Hepatocyte (in vitro differentiated cells): ENCODE data around the gene MBLAC1. TPM values are rescaled to one million over a fixed set of nuclear protein-coding genes. Genes with fewer than 3 reads are reported as not detected.
"Not testable (repeated sequence)": the region's sequence is repeated elsewhere in the genome, so short reads cannot be mapped to it uniquely, and the experiment has no call there.

Source experiments
- DNase-seq: peaks from one replicate; pipeline ENCODE4 v3.0.0-alpha.2; 2016; ENCODE audit warnings: low spot score
- H2AFZ ChIP-seq: fragments of 200-600 bp; sonication (generic); 2 replicates; pipeline ENCODE4 v1.6.0; 2016; ENCODE audit warnings: antibody characterized with exemption, mild to moderate bottlenecking
- H3K27ac ChIP-seq: fragments of 200-600 bp; sonication (generic); 2 replicates; pipeline ENCODE4 v1.5.1; 2016; ENCODE audit warnings: mild to moderate bottlenecking
- H3K27me3 ChIP-seq: fragments of 200-600 bp; sonication (generic); 2 replicates; pipeline ENCODE4 v1.6.1; 2016
- H3K36me3 ChIP-seq: fragments of 200-600 bp; sonication (generic); replicated peaks from 2 replicates; pipeline ENCODE4 v1.5.1; 2016; ENCODE audit warnings: low read depth; ENCODE audit not compliant: insufficient read depth
- H3K4me1 ChIP-seq: fragments of 200-600 bp; sonication (generic); 2 replicates; pipeline ENCODE4 v1.5.1; 2016; ENCODE audit warnings: mild to moderate bottlenecking, moderate library complexity; ENCODE audit not compliant: insufficient read depth
- H3K4me2 ChIP-seq: fragments of 200-600 bp; sonication (generic); 2 replicates; pipeline ENCODE4 v1.6.0; 2016
- H3K4me3 ChIP-seq: fragments of 200-600 bp; sonication (generic); 2 replicates; pipeline ENCODE4 v1.5.1; 2016; ENCODE audit warnings: mild to moderate bottlenecking
- H3K79me2 ChIP-seq: fragments of 200-600 bp; sonication (generic); 2 replicates; pipeline ENCODE4 v1.6.0; 2017; ENCODE audit warnings: mild to moderate bottlenecking
- H3K9me2 ChIP-seq: fragments of 200-600 bp; sonication (generic); replicated peaks from 2 replicates; pipeline ENCODE4 v1.6.0; 2017; ENCODE audit warnings: mild to moderate bottlenecking; ENCODE audit not compliant: insufficient read depth
- H3K9me3 ChIP-seq: fragments of 200-600 bp; sonication (generic); 2 replicates; pipeline ENCODE4 v1.5.1; 2016; ENCODE audit warnings: low read depth, mild to moderate bottlenecking
- H4K20me1 ChIP-seq: fragments of 200-600 bp; sonication (generic); 2 replicates; pipeline ENCODE4 v1.6.0; 2016; ENCODE audit warnings: mild to moderate bottlenecking; ENCODE audit not compliant: insufficient read depth, poor library complexity, severe bottlenecking
- CTCF ChIP-seq: fragments of 200-600 bp; sonication (generic); IDR thresholded peaks from 2 replicates; pipeline ENCODE4 v1.5.1; 2016; ENCODE audit warnings: antibody characterized with exemption, mild to moderate bottlenecking; ENCODE audit not compliant: poor library complexity
- EZH2 ChIP-seq: fragments of 200-600 bp; sonication (generic); IDR thresholded peaks from 2 replicates; pipeline ENCODE4 v1.6.1; 2016; ENCODE audit warnings: antibody characterized with exemption, mild to moderate bottlenecking, borderline replicate concordance
- EZH2phosphoT487 ChIP-seq: fragments of 200-600 bp; sonication (generic); IDR thresholded peaks from one replicate; pipeline ENCODE4 v1.6.1; 2018; ENCODE audit warnings: antibody characterized with exemption, mild to moderate bottlenecking, low read depth, moderate library complexity; ENCODE audit not compliant: unreplicated experiment, severe bottlenecking
- WGBS: methylation state at CpG from one replicate; pipeline ENCODE4 v1.1.6; 2016; ENCODE audit warnings: low lambda C conversion rate; ENCODE audit errors: missing lambda C conversion rate; 5-methylcytosine and 5-hydroxymethylcytosine counted together
- polyA plus RNA-seq: library from polyadenylated mRNA; unstranded; fragments of >200 nt; fragmentation: Nextera tagmentation; extraction: Ambion mirVana; gene quantifications from 2 replicates; pipeline ENCODE4 v1.2.1, GENCODE V29; 2016
- total RNA-seq: library from RNA; depleted of rRNA; stranded (reverse); fragments of >200 nt; gene quantifications from 2 replicates; pipeline ENCODE4 v1.2.3, GENCODE V29; 2014

MBLAC1 gene
- total and polyA plus RNA-seq, 2 experiments from 2014 or later, result 2.7 to 4.5 TPM

- no peaks in the 10 kb centered on the region for H3K27me3 ChIP-seq
- H3K36me3 ChIP-seq, result no peaks in the 10 kb centered on the region
- H3K9me3 ChIP-seq, result no peaks in the 10 kb centered on the region
- no peak for DNase-seq
- TF ChIP-seq EZH2 (no peak), CTCF (no peak), EZH2phosphoT487 (no peak)
- no peaks in the 10 kb centered on the region for H3K9me2 ChIP-seq
- H3K4me2 ChIP-seq, result no peak overlapping the region
- H3K4me1 ChIP-seq, result no peaks in the 10 kb centered on the region
- H3K4me3 ChIP-seq, result no peak overlapping the region
- no peak overlapping the region for H3K27ac ChIP-seq
- 96% methylated on average over 3 of the region's 3 CpGs for WGBS
- H4K20me1 ChIP-seq, result no peaks in the 10 kb centered on the region
- H2AFZ ChIP-seq, result no peak overlapping the region
- no peaks in the 10 kb centered on the region for H3K79me2 ChIP-seq
Observed at GRCh38 chr7:100142461-100142860, 15.7 kb downstream of the MBLAC1 start.

- not testable (repeated sequence) for DNase-seq
- H3K79me2 ChIP-seq, result peaks cover 25% of the 10 kb centered on the region
Observed at GRCh38 chr7:100146350-100146749, 19.6 kb downstream of the MBLAC1 start.

GRCh38 chr7:100147278-100147677, 20.5 kb downstream of the MBLAC1 start:
- H3K9me3 ChIP-seq, result no peaks in the 10 kb centered on the region

More at GRCh38 chr7:100146350-100146749, 19.6 kb downstream of the MBLAC1 start:
- not testable (repeated sequence) for H3K27me3 ChIP-seq, H3K4me3 ChIP-seq, H2AFZ ChIP-seq, H3K36me3 ChIP-seq, H3K4me1 ChIP-seq, H3K9me3 ChIP-seq, H3K27ac ChIP-seq, H3K9me2 ChIP-seq, H4K20me1 ChIP-seq, H3K4me2 ChIP-seq
- 93% methylated on average over 4 of the region's 4 CpGs for WGBS

GRCh38 chr7:100148225-100148558, 21.4 kb downstream of the MBLAC1 start:
- peak overlapping the region; percentile 50 for H3K27ac ChIP-seq
- 50% methylated on average over 14 of the region's 14 CpGs for WGBS
- H3K4me3 ChIP-seq, result no peak overlapping the region
- H3K79me2 ChIP-seq, result peaks cover 37% of the 10 kb centered on the region
- peak overlapping the region; percentile 72 for H3K4me2 ChIP-seq
- no peak for DNase-seq
- no peaks in the 10 kb centered on the region for H3K36me3 ChIP-seq
- H3K27me3 ChIP-seq, result no peaks in the 10 kb centered on the region
- no peaks in the 10 kb centered on the region for H3K9me2 ChIP-seq
- H3K9me3 ChIP-seq, result no peaks in the 10 kb centered on the region
- TF ChIP-seq EZH2 (no peak), CTCF (no peak), EZH2phosphoT487 (no peak)
- H4K20me1 ChIP-seq, result no peaks in the 10 kb centered on the region
- H2AFZ ChIP-seq, result peak overlapping the region; percentile 42
- peaks cover 2% of the 10 kb centered on the region for H3K4me1 ChIP-seq

More at GRCh38 chr7:100147278-100147677, 20.5 kb downstream of the MBLAC1 start:
- Histone ChIP-seq H3K4me3 (no peak overlapping the region), H3K79me2 (peaks cover 33% of the 10 kb centered on the region), H4K20me1 (no peaks in the 10 kb centered on the region), H3K27me3 (no peaks in the 10 kb centered on the region), H3K4me1 (no peaks in the 10 kb centered on the region), H3K36me3 (no peaks in the 10 kb centered on the region), H3K27ac (no peak overlapping the region), H2AFZ (no peak overlapping the region), H3K4me2 (no peak overlapping the region), H3K9me2 (no peaks in the 10 kb centered on the region)
- WGBS, result 95% methylated on average over 2 of the region's 2 CpGs
- DNase-seq, result no peak
- no peak for TF ChIP-seq EZH2phosphoT487
- TF ChIP-seq EZH2, result no peak
- no peak for TF ChIP-seq CTCF
